ENCODE data around the gene SLC39A8. TPM values are rescaled to one million over a fixed set of nuclear protein-coding genes. Genes with fewer than 3 reads are reported as not detected.

The SLC39A8 gene
- polyA plus RNA-seq, 1 donor from 2014 or later: 0.53 TPM

GRCh38 chr4:102253860-102254259, 91.4 kb downstream of the SLC39A8 start:
- no peaks in the 10 kb centered on the region for H3K36me3 ChIP-seq (ENCODE audit: insufficient read depth, low read length)
- no peaks in the 10 kb centered on the region for H3F3A ChIP-seq (ENCODE audit: insufficient read depth, low read length, poor library complexity, severe bottlenecking)
- no peaks in the 10 kb centered on the region for H3K79me2 ChIP-seq (replicated peaks; ENCODE audit: insufficient read depth, low read length)
- H3K9me3 ChIP-seq (ENCODE audit: low read length): no peaks in the 10 kb centered on the region
- H3K27me3 ChIP-seq (ENCODE audit: insufficient read depth, low read depth, low read length): no peaks in the 10 kb centered on the region
- H3K4me3 ChIP-seq (ENCODE audit: low read length): peak overlapping the region; percentile 15
- H3K9me2 ChIP-seq (ENCODE audit: insufficient read depth, low read length): no peaks in the 10 kb centered on the region
- TF ChIP-seq POLR2AphosphoS5 (IDR thresholded peaks at IDR 0.05) (no peak), CTCF (IDR thresholded peaks at IDR 0.05; ENCODE audit: poor library complexity, severe bottlenecking) (no peak), MXI1 (conservative IDR thresholded peaks at IDR 0.05; ENCODE audit: poor library complexity, severe bottlenecking) (no peak), REST (IDR thresholded peaks at IDR 0.05; ENCODE audit: borderline replicate concordance) (no peak), EZH2 (IDR thresholded peaks at IDR 0.05; ENCODE audit: borderline replicate concordance, insufficient read depth, low read length, poor library complexity, severe bottlenecking) (no peak), TAF1 (IDR thresholded peaks at IDR 0.05; ENCODE audit: low read depth) (no peak), RAD21 (conservative IDR thresholded peaks at IDR 0.05) (no peak), EP300 (conservative IDR thresholded peaks at IDR 0.05; ENCODE audit: poor library complexity, severe bottlenecking) (no peak), SMC3 (conservative IDR thresholded peaks at IDR 0.05; ENCODE audit: poor library complexity) (no peak)
- H3K4me2 ChIP-seq (ENCODE audit: low read length): peak overlapping the region; percentile 11
- H2AFZ ChIP-seq (ENCODE audit: low read depth, low read length): no peak overlapping the region
- no peak overlapping the region for H3K27ac ChIP-seq (ENCODE audit: low read length)
- H3K9ac ChIP-seq (ENCODE audit: low read length): no peak overlapping the region
- no peaks in the 10 kb centered on the region for H4K20me1 ChIP-seq (ENCODE audit: insufficient read depth)

GRCh38 chr4:102252171-102252570, 93.1 kb downstream of the SLC39A8 start:
- no peaks in the 10 kb centered on the region for H3K9me3 ChIP-seq (ENCODE audit: low read length)
- H4K20me1 ChIP-seq (ENCODE audit: insufficient read depth): no peaks in the 10 kb centered on the region
- no peak overlapping the region for H2AFZ ChIP-seq (ENCODE audit: low read depth, low read length)
- no peaks in the 10 kb centered on the region for H3K27me3 ChIP-seq (ENCODE audit: insufficient read depth, low read depth, low read length)
- TF ChIP-seq EP300 (conservative IDR thresholded peaks at IDR 0.05; ENCODE audit: poor library complexity, severe bottlenecking) (no peak), MXI1 (conservative IDR thresholded peaks at IDR 0.05; ENCODE audit: poor library complexity, severe bottlenecking) (no peak), REST (IDR thresholded peaks at IDR 0.05; ENCODE audit: borderline replicate concordance) (no peak), SMC3 (conservative IDR thresholded peaks at IDR 0.05; ENCODE audit: poor library complexity) (no peak), TAF1 (IDR thresholded peaks at IDR 0.05; ENCODE audit: low read depth) (no peak), RAD21 (conservative IDR thresholded peaks at IDR 0.05) (no peak)
- H3K79me2 ChIP-seq (replicated peaks; ENCODE audit: insufficient read depth, low read length): no peaks in the 10 kb centered on the region
- no peaks in the 10 kb centered on the region for H3K36me3 ChIP-seq (ENCODE audit: insufficient read depth, low read length)
- H3K27ac ChIP-seq (ENCODE audit: low read length): no peak overlapping the region
- no peak overlapping the region for H3K4me2 ChIP-seq (ENCODE audit: low read length)
- H3K4me3 ChIP-seq (ENCODE audit: low read length): no peak overlapping the region
- no peaks in the 10 kb centered on the region for H3F3A ChIP-seq (ENCODE audit: insufficient read depth, low read length, poor library complexity, severe bottlenecking)
- H3K9me2 ChIP-seq (ENCODE audit: insufficient read depth, low read length): no peaks in the 10 kb centered on the region
- no peak overlapping the region for H3K9ac ChIP-seq (ENCODE audit: low read length)

Measured in neural cell (in vitro differentiated cells).